NCI-H510A (cell line): ENCODE data around the gene POMT2.
"Not testable (repeated sequence)": the region's sequence is repeated elsewhere in the genome, so short reads cannot be mapped to it uniquely, and the experiment has no call there.

ENCODE experiments used
- DNase-seq: peaks from one replicate; lab custom pipeline; 2025; lab: John Stamatoyannopoulos, UW

POMT2 gene

GRCh38 chr14:77301103-77301502 lies 19.6 kb downstream of the POMT2 start:
- peak; percentile 26 for DNase-seq

DNA sequence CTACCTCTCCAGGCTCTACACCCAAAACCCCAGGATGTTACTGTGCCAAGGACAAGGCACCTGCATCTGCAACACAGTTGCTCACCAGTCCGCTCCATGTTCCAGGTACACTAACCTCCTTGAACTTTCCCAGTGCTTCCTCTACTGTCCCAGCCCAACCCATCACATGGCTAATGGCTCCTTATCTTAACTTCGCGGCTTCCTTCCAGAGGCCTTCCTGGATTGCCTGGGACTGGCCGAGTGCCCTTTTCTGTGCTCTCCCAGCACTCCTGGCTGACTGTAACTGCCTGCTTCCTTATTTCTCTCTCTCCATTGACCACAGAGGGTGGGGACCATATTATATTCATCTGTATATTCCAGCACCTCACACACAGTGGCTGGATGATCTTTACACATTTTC lies 20.9 kb downstream of the POMT2 start:
- DNase-seq, result no peak

DNA sequence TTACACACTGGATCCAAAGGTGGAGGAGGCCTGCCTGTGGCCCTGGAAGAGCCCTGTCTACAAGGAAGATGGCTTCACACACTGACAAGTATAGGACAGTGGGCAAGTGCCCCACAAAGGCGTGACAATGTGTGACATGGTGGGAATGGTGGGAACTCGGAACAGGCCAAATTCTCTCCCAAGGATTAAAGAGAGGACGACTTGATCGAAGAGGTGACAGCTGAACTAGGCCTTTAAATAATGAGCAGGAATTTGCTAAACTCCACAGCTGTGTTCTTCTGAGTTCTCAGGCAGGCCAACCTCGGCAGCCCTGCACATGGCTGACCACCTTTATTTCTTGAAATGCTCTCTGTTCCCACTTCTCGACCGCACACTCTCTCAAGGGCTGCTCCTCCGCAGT lies 23.8 kb downstream of the POMT2 start:
- DNase-seq, result no peak

GRCh38 chr14:77296155-77296554 lies 24.5 kb downstream of the POMT2 start:
- no peak for DNase-seq

GRCh38 chr14:77290705-77291104 lies 30.0 kb downstream of the POMT2 start:
- no peak for DNase-seq

DNA sequence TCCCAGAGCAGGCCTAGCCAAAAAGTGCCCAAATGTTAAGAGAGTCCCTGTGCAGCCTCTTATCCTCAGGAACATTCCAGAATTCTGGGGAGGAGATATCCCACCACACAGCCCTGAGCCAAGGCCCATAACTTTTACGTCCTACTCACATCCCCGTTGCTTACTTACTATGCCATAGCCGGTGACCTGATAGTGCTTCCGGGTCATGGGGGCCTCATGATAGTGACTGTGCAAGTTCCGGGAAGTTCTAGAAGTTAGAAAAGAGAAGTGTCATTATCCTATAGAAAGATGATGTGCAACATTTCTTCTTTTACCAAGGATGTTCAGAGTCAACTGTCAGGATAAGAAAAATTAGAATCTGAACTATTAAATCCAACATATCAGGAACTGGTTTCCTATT lies 34.1 kb downstream of the POMT2 start:
- DNase-seq, result no peak

DNA sequence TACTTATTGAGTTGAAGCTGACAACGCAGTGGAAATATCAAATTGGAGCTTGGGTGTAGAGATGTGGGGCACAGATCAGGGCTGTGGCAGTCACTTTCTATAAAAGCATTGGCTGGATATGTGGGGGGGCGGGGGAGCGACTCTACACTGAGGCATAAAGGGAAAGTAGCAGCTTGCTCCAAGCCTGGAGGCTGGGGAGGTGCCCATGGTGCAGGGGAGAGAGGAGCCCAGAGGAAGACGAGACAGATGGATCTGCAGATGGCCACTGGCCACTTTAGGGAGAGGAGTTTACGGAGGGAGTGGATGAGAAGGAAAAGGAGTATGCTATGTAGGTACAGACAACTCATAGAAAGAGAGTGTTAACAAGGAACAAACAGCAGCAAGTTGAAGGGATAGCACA lies 36.2 kb downstream of the POMT2 start:
- DNase-seq, result no peak

GRCh38 chr14:77284066-77284465 lies 36.6 kb downstream of the POMT2 start:
- DNase-seq, result no peak

DNA sequence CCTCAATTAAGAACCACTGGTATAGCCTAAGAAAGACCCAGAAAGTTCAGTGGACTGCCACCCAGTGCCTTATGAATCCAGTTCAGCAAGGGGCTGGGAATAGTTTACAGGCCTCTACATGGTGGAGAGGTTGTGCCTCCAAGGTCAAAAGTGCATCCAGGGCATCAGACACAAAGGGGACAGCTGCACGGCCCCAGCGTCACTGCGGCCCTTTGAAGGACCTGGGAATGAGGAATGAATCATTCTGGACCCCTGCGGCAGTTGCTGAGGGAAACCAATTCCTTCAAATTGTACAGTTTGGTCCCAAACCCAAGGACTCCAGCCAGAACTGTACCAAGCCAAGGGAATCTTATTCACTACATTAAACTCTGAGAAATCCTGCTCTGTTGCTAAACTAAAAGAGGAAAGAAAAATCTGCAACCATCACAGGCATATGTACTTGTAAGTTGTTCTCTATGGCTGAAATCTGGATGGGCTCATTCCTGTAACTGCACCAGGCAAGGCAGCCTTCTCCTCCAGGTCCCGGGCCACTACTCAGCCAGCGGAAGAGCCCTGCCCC lies 38.8 kb downstream of the POMT2 start:
- DNase-seq, result no peak

- not testable (repeated sequence) for DNase-seq
These were observed 39.8 kb downstream of the POMT2 start for GRCh38 chr14:77280921-77281320.

DNA sequence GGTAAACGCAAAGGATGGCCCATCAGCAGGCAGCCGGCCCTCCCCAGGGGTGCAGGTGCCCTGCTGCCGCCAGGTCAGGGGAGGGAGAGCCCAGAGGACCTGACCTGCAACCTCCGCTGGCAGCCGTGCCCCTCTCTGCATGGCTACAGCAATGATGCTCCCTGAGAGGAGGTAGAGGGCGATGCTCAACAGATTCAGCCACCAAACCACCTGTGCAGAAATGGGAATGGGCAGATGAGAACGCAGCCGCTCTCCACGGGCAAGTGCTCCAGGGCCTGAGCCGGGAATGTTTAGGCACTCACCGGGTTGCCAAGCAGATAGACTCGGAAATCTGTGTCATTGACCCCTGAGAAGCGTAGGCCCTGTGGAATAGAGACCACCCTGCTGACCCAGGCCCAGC lies 41.0 kb downstream of the POMT2 start:
- DNase-seq, result no peak

GRCh38 chr14:77278461-77279230 lies 42.0 kb downstream of the POMT2 start:
- no peak for DNase-seq

DNA sequence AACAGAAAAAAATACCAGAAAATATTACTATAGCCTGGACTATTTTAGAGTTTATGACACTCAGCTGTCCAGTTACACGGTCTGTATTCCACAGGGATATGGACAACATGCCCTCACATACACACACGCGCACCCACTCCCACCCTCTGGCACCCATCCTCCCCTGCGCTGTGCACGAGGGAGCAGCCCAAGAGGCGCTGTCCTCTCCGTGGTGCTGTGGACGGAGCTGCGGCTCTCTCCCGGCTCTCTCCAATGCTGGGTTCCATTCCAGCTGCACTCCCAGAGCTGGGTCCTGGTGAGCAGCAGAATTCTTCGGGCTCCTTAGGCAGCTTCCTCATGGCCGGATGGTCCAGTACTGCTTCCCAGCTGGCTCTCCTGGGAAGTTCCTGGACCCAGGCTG lies 43.7 kb downstream of the POMT2 start:
- no peak for DNase-seq

- no peak for DNase-seq
These were observed 44.3 kb downstream of the POMT2 start for GRCh38 chr14:77276295-77276935.

GRCh38 chr14:77275601-77276017 lies 45.1 kb downstream of the POMT2 start:
- DNase-seq, result no peak

DNA sequence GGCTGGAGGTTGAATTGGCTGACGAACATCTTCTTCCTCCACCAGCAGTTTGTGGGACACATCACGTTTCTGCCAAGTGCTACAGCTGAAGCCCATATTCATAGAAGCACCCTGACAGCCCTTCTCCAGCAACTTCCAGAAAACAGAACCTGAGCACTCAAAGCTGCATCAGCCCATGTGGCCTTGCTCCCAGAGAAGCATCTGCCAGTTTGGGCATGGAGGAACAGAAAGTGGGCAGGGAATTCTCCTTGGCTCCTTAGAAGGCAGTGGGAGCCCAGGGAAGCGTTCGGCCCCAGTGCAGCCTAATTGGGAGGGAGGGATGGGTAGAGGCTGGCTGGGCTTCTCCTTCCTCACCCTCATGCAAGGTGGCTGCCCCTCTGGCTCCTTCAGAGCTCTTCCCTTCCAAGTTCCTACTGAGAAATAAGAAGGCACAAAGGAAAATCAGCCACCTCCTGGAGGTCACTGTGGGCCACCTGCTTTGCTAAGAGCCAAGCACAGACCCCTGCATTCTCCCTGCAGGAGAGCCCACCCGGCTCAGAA lies 45.6 kb downstream of the POMT2 start:
- DNase-seq, result no peak

DNA sequence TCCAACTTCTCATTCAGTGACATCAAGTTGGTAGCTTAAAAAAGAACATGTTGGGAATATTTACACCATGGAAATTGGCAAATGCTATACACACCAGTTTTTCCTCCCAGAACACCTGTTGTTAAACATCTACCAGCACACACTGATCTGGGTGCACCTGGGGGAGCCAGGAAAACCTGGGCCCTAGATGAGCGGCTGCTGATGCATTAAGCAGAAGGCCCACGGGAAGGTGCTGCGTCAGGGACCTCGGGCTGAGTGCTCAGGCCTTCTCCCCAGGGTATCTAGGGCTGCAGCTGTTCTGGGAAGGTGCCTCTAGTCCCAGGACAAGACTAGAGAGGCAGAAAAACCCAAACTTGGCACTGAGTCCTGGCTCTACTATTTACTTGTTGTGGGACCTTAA lies 46.9 kb downstream of the POMT2 start:
- no peak for DNase-seq

GRCh38 chr14:77272261-77272660 lies 48.4 kb downstream of the POMT2 start:
- no peak for DNase-seq

- no peak for DNase-seq
These were observed 49.5 kb downstream of the POMT2 start, which contains the start of gene NGB for GRCh38 chr14:77271113-77271710. Gene NGB, minus strand, starts transcription at chr14:77271206. Its CDS starts 269 bp downstream, at chr14:77270937.

GRCh38 chr14:77270361-77271112 lies 50.1 kb downstream of the POMT2 start:
- DNase-seq, result no peak

- DNase-seq, result peak; percentile 41
These were observed 51.6 kb downstream of the POMT2 start for GRCh38 chr14:77268989-77269600.
